GM19099 (cell line): ENCODE measurements around the gene HOXC13.

ENCODE experiments used
- POLR2A ChIP-seq: IDR thresholded peaks from 3 replicates; pipeline ENCODE4 v1.6.1; 2011; ENCODE audit warnings: low read depth; ENCODE audit not compliant: insufficient read length; ENCODE audit errors: extremely low read depth

The HOXC13 gene

GRCh38 chr12:53985994-53986685 is 47.5 kb downstream of the HOXC13 start:
- no peak for TF ChIP-seq POLR2A

- TF ChIP-seq POLR2A, result no peak
These were observed 48.3 kb downstream of the HOXC13 start for GRCh38 chr12:53986686-53987483.

- no peak for TF ChIP-seq POLR2A
These were observed 49.2 kb downstream of the HOXC13 start for GRCh38 chr12:53987787-53988230.

GRCh38 chr12:53988541-53989226 is 50.1 kb downstream of the HOXC13 start:
- TF ChIP-seq POLR2A, result no peak

GRCh38 chr12:53989227-53990113 is 50.8 kb downstream of the HOXC13 start:
- no peak for TF ChIP-seq POLR2A

- no peak for TF ChIP-seq POLR2A
These were observed 51.9 kb downstream of the HOXC13 start for GRCh38 chr12:53990311-53991076.

- TF ChIP-seq POLR2A, result no peak
These were observed 52.4 kb downstream of the HOXC13 start for GRCh38 chr12:53991077-53991460.

- no peak for TF ChIP-seq POLR2A
These were observed 53.8 kb downstream of the HOXC13 start for GRCh38 chr12:53992377-53992889.

GRCh38 chr12:53993162-53994008 is 54.8 kb downstream of the HOXC13 start:
- TF ChIP-seq POLR2A, result no peak

- no peak for TF ChIP-seq POLR2A
These were observed 55.3 kb downstream of the HOXC13 start for GRCh38 chr12:53994009-53994263.

GRCh38 chr12:53994264-53995001 is 55.8 kb downstream of the HOXC13 start:
- no peak for TF ChIP-seq POLR2A

- no peak for TF ChIP-seq POLR2A
These were observed 56.4 kb downstream of the HOXC13 start for GRCh38 chr12:53995002-53995377.
